GM13976 (cell line): ENCODE data around the gene ACSS2.

Experiments used
- DNase-seq: peaks from one replicate; pipeline ENCODE4 v3.0.0; 2012; ENCODE audit warnings: low spot score
- in situ Hi-C: fragments of 300-500 bp; cut with MboI; formaldehyde crosslinking; loops from one replicate; pipeline ENCODE4 v1.12.0; 2022; ENCODE audit warnings: low sequenced_read_pairs, mixed read lengths, inconsistent platforms; ENCODE audit not compliant: unreplicated experiment
- TF ChIP-seq, protein P1 (sequence below): IDR thresholded peaks from 2 replicates; pipeline ENCODE4 v1.5.1; 2012; ENCODE audit warnings: borderline replicate concordance, mild to moderate bottlenecking; ENCODE audit not compliant: insufficient read depth; ENCODE audit errors: extremely low read depth, missing control alignments, control extremely low read depth

Gene ACSS2

DNA sequence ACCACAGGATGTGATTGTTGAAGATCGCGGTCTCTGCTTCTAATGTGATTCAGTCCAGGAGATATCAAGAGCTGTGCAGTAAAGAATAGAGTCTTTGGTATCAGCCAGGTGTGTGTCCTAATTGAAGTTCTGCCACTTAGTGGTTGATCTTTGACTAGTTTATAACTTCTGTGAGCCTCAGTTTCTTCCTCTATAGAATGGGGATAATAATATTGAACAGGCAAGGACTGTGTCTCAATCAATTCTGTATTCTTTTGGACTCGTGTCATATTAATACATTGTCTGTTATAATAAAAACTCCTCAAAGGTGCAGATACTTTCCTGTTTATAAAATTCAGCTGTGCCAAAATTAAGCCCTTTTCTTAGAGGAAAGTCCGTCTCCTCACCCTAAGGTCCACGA, 27.8 kb upstream of the ACSS2 start:
- in situ Hi-C loops, result loop anchor here (10.0 to 25.0 kb wide), 2 partner anchors 266 to 364 kb away; no protein-coding TSS in a partner anchor
- no peak for DNase-seq
- TF ChIP-seq, protein P1, sequence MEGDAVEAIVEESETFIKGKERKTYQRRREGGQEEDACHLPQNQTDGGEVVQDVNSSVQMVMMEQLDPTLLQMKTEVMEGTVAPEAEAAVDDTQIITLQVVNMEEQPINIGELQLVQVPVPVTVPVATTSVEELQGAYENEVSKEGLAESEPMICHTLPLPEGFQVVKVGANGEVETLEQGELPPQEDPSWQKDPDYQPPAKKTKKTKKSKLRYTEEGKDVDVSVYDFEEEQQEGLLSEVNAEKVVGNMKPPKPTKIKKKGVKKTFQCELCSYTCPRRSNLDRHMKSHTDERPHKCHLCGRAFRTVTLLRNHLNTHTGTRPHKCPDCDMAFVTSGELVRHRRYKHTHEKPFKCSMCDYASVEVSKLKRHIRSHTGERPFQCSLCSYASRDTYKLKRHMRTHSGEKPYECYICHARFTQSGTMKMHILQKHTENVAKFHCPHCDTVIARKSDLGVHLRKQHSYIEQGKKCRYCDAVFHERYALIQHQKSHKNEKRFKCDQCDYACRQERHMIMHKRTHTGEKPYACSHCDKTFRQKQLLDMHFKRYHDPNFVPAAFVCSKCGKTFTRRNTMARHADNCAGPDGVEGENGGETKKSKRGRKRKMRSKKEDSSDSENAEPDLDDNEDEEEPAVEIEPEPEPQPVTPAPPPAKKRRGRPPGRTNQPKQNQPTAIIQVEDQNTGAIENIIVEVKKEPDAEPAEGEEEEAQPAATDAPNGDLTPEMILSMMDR, result no peak

DNA sequence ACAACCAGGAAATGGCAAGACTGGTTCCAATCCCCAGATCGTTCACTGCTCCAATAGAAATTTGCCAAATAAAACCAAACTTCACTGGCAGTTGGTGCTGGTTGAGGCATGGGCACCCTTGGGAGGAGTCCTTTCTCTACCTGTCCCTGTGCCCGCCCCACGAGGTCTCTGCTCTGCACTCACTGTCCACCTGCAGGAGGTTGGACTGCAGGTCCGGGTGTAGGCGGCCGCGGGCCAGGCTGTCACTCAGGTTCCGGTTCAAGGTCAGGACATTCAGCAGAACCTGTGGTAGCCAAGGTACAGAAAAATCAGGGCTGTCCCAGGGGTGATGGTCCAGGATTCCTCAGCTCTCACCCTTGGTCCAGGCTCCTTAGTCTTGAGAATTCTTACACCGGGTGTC, 26.6 kb upstream of the ACSS2 start:
- TF ChIP-seq, protein P1, result no peak
- in situ Hi-C loops, result loop anchor here (10.0 to 25.0 kb wide), 2 partner anchors 265 to 363 kb away; no protein-coding TSS in a partner anchor
- DNase-seq, result no peak

- in situ Hi-C loops, result no loop called here
- no peak for DNase-seq
- TF ChIP-seq, protein P1, result no peak
These were observed 25.4 kb upstream of the ACSS2 start for GRCh38 chr20:34850969-34851368.

DNA sequence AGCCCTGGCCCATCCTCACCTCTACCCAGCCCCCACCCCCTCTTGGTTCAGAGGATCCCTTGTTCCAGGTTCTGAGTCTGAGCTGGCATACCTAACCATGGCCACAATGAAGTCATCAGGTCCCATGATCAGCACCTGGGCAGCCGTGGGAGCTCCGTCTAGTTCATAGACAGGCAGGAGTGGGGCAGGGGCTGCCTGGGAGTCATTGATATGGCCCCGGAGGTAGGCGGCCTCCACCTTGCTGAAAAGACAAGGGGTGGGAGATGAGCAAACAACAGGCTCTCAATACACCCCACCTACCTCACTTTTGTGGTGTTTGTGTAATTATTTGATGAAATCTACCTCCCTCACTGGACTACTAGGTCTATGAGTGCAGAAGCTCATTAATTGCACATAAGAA, 24.1 kb upstream of the ACSS2 start:
- TF ChIP-seq, protein P1, result no peak
- in situ Hi-C loops, result no loop called here
- no peak for DNase-seq

GRCh38 chr20:34859367-34859766, 17.0 kb upstream of the ACSS2 start:
- TF ChIP-seq, protein P1, result no peak
- no peak for DNase-seq
- in situ Hi-C loops, result no loop called here

DNA sequence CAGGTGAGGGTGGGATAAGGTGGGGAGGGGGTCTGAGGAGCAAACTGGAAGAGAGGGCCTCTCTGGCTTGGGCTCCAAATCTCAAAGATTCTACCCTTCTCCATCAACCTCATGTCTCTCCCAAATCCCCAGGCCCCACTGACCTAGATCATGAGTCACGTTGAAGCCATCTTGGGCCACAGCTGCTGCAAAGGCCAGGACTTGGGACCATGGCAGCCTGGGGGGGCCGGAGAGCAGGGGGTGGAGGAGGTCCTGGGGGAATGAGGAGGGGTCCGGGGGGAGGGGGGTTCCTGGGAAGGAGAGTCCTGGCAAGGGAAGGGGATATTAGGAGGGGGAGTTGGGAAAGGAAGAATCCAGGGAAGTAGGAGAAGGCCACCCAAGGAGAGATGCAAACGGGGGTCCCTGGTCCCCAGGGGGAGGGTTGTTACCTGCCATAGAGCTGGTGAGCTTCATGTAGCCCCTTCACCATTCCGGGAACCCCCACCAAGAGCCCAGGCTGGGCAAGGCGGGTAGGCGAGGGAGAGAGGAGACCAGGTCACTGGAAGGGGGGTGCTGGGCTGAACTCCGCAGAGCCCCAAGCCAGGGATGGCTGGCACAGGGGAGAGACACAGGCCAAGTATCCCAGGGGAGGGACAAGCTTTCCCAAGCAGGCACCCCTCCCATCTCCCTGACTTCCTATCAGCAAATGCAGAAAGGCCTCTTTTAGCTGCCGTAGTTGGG, 16.4 kb upstream of the ACSS2 start:
- no peak for DNase-seq
- in situ Hi-C loops, result no loop called here

More for the DNA sequence above, 16.4 kb upstream of the ACSS2 start:
- TF ChIP-seq, protein P1, result no peak
